DMS114 treated with DMSO at 0.1 percent for 48 hours (cell line): ENCODE data around the gene ATP6V1F.

Source experiments
- DNase-seq: peaks from one replicate; lab custom pipeline; 2025; ENCODE audit not compliant: unreplicated experiment; lab: John Stamatoyannopoulos, UW

ATP6V1F gene

DNA sequence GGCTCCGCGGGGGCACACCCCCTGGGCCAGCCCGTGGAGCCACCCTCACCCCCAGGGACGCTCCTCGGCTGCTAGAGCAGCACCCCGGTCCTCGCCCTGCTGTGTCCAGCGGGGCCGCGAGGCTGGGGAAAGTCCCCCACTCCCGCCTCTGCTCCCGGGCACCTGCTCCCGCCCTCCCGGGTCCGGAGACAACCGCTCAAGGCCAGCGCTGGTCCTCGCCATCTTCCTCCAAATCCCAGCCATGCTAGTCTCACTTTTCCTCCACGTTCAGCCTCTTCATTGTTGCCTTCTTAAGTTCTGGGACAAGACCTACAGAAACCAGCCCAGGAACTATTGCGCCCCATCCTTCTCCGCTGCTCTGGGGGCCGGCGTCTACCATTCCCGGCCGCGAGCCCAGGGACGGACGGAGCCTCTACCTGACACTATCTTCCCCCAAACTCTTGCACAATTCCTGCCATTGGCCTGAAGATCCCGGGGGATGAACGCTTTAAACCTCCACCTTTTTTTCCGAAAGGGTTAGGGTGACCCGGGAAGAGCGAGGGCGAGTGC, 52.7 kb downstream of the ATP6V1F start:
- no peak for DNase-seq
